IMR-90 (cell line): ENCODE data around the gene ACOT4. TPM values are rescaled to one million over a fixed set of nuclear protein-coding genes. Genes with fewer than 3 reads are reported as not detected.

Source experiments
- ATAC-seq: fragments of 200-7000 bp; cut with Tn5 transposase; 2 replicates; pipeline ENCODE4 v1.9.1; 2020; ENCODE audit warnings: low read depth, mild to moderate bottlenecking, moderate library complexity
- Bru-seq: library from RNA; stranded (reverse); fragments of 400-500 nt; gene quantifications from one replicate; lab custom pipeline; 2021; lab: Mats Ljungman, UMichigan
- BruChase-seq, 2 experiments: library from RNA; stranded (reverse); fragments of 400-500 nt; gene quantifications; one replicate each; lab custom pipeline; 2021; lab: Mats Ljungman, UMichigan
- BruUV-seq: library from RNA; stranded (reverse); fragments of 400-500 nt; replicated peaks from 2 replicates; lab custom pipeline; 2021; lab: Mats Ljungman, UMichigan
- CTCF ChIA-PET: fragments of 300-600 bp; formaldehyde crosslinking; extraction: SDS; loops from one replicate; lab custom pipeline; 2021; ENCODE audit warnings: antibody characterized with exemption; lab: Yijun Ruan, JAX
- POLR2A ChIA-PET: fragments of 300-600 bp; sonication (Branson Sonifier 250); formaldehyde crosslinking; loops from one replicate; lab custom pipeline; 2022; ENCODE audit warnings: antibody characterized with exemption; ENCODE audit not compliant: unreplicated experiment; lab: Charles Lee
- DNase-seq: peaks from one replicate; pipeline ENCODE4 v3.0.0; 2013
- H2AFZ ChIP-seq: replicated peaks from 2 replicates; pipeline ENCODE3; 2013; ENCODE audit warnings: low read length, mild to moderate bottlenecking; ENCODE audit not compliant: poor library complexity
- H2AK5ac ChIP-seq: 2 replicates; pipeline ENCODE4 v1.6.1; 2013; ENCODE audit warnings: low read depth, low read length, inconsistent platforms
- H2AK9ac ChIP-seq: replicated peaks from 2 replicates; pipeline ENCODE3; 2013; ENCODE audit warnings: mild to moderate bottlenecking, low read depth, low read length, moderate library complexity; ENCODE audit not compliant: poor library complexity
- H2BK120ac ChIP-seq: 2 replicates; pipeline ENCODE4 v1.6.1; 2013; ENCODE audit warnings: low read depth, low read length, inconsistent platforms
- H2BK15ac ChIP-seq: 3 replicates; pipeline ENCODE4 v1.6.1; 2013; ENCODE audit warnings: low read depth, low read length, inconsistent platforms
- H2BK20ac ChIP-seq: 2 replicates; pipeline ENCODE4 v1.6.1; 2013; ENCODE audit warnings: low read depth, mild to moderate bottlenecking, inconsistent platforms, low read length, moderate library complexity
- H2BK5ac ChIP-seq: 2 replicates; pipeline ENCODE4 v1.6.1; 2013; ENCODE audit warnings: mild to moderate bottlenecking, low read depth, low read length, inconsistent platforms; ENCODE audit not compliant: poor library complexity, severe bottlenecking
- H3K14ac ChIP-seq: replicated peaks from 2 replicates; pipeline ENCODE4 v1.6.1; 2013; ENCODE audit warnings: low read depth, low read length, inconsistent platforms
- H3K18ac ChIP-seq: 2 replicates; pipeline ENCODE4 v1.6.1; 2013; ENCODE audit warnings: low read depth, low read length, control low read depth
- H3K23ac ChIP-seq: 2 replicates; pipeline ENCODE4 v1.6.1; 2013; ENCODE audit warnings: low read depth, low read length, inconsistent platforms
- H3K27ac ChIP-seq: 2 replicates; pipeline ENCODE4 v1.5.1; 2013; ENCODE audit warnings: mild to moderate bottlenecking, control low read depth, low read length; ENCODE audit not compliant: insufficient read depth
- H3K27me3 ChIP-seq: 2 replicates; pipeline ENCODE4 v1.6.1; 2013; ENCODE audit warnings: low read length; ENCODE audit not compliant: control insufficient read depth, insufficient read depth
- H3K36me3 ChIP-seq: 2 replicates; pipeline ENCODE4 v1.6.1; 2013; ENCODE audit warnings: low read length, mixed read lengths; ENCODE audit not compliant: control insufficient read depth, insufficient read depth
- H3K4ac ChIP-seq: 2 replicates; pipeline ENCODE4 v1.6.1; 2013; ENCODE audit warnings: low read depth, low read length, inconsistent platforms
- H3K4me1 ChIP-seq: 2 replicates; pipeline ENCODE4 v1.6.1; 2013; ENCODE audit warnings: low read length, mixed read lengths; ENCODE audit not compliant: control insufficient read depth, insufficient read depth
- H3K4me2 ChIP-seq: 2 replicates; pipeline ENCODE4 v1.6.1; 2013; ENCODE audit warnings: low read depth, mild to moderate bottlenecking, control low read depth, low read length, moderate library complexity
- H3K4me3 ChIP-seq: 2 replicates; pipeline ENCODE4 v1.5.1; 2013; ENCODE audit warnings: low read depth, mild to moderate bottlenecking, control low read depth, low read length, moderate library complexity; ENCODE audit not compliant: insufficient read depth
- H3K56ac ChIP-seq: 2 replicates; pipeline ENCODE4 v1.6.1; 2013; ENCODE audit warnings: low read length, inconsistent platforms; ENCODE audit not compliant: insufficient read depth; ENCODE audit errors: extremely low read depth
- H3K79me1 ChIP-seq, 2 experiments: 2 replicates each; pipeline ENCODE4 v1.6.1; 2013; ENCODE audit warnings: low read length in 2 of 2, inconsistent platforms in 1 of 2, low read depth in 1 of 2
- H3K9ac ChIP-seq: 2 replicates; pipeline ENCODE4 v1.6.1; 2013; ENCODE audit warnings: low read depth, low read length, control low read depth
- H3K9me1 ChIP-seq: 2 replicates; pipeline ENCODE4 v1.6.1; 2013; ENCODE audit warnings: low read length, inconsistent platforms; ENCODE audit not compliant: insufficient read depth
- H3K9me3 ChIP-seq: 2 replicates; pipeline ENCODE4 v1.6.1; 2013; ENCODE audit warnings: low read length; ENCODE audit not compliant: control insufficient read depth, insufficient read depth
- H4K20me1 ChIP-seq: 2 replicates; pipeline ENCODE4 v1.6.1; 2013; ENCODE audit warnings: low read length, inconsistent platforms; ENCODE audit not compliant: insufficient read depth
- H4K5ac ChIP-seq: 2 replicates; pipeline ENCODE4 v1.6.1; 2013; ENCODE audit warnings: mild to moderate bottlenecking, low read depth, low read length, control low read depth
- H4K8ac ChIP-seq, 2 experiments: 2 replicates each; pipeline ENCODE4 v1.6.1; 2013; ENCODE audit warnings: low read depth in 2 of 2, low read length in 2 of 2, control low read depth in 1 of 2, inconsistent platforms in 1 of 2
- H4K91ac ChIP-seq: 2 replicates; pipeline ENCODE4 v1.6.1; 2013; ENCODE audit warnings: low read depth, low read length, inconsistent platforms; ENCODE audit not compliant: insufficient read depth
- BHLHE40 ChIP-seq: fragments of 150-350 bp; IDR thresholded peaks from 2 replicates; pipeline ENCODE4 v1.6.1; 2016; ENCODE audit warnings: mild to moderate bottlenecking, low read depth, low read length
- CHD1 ChIP-seq: IDR thresholded peaks from 2 replicates; pipeline ENCODE4 v1.6.1; 2012; ENCODE audit warnings: low read depth, low read length, improper control_type of control experiment
- MAFK ChIP-seq: IDR thresholded peaks from 2 replicates; pipeline ENCODE4 v1.6.1; 2012; ENCODE audit warnings: low read depth, low read length, improper control_type of control experiment
- MAZ ChIP-seq: IDR thresholded peaks from 2 replicates; pipeline ENCODE4 v1.6.1; 2012; ENCODE audit warnings: low read depth, mild to moderate bottlenecking, low read length, improper control_type of control experiment, moderate library complexity, borderline replicate concordance
- NFE2L2 ChIP-seq: fragments of 150-350 bp; IDR thresholded peaks from 2 replicates; pipeline ENCODE4 v1.6.1; 2016; ENCODE audit warnings: low read depth, mild to moderate bottlenecking, low read length
- POLR2A ChIP-seq: IDR thresholded peaks from 2 replicates; pipeline ENCODE4 v1.6.1; 2012; ENCODE audit warnings: mild to moderate bottlenecking, low read depth, low read length
- RCOR1 ChIP-seq: IDR thresholded peaks from 2 replicates; pipeline ENCODE4 v1.6.1; 2012; ENCODE audit warnings: mild to moderate bottlenecking, low read length, improper control_type of control experiment; ENCODE audit not compliant: insufficient replicate concordance
- RFX5 ChIP-seq: IDR thresholded peaks from 2 replicates; pipeline ENCODE4 v1.8.0; 2012; ENCODE audit warnings: low read depth, mild to moderate bottlenecking, low read length, moderate library complexity
- WGBS, 2 experiments: methylation state at CpG; one replicate each; pipeline versions ENCODE4 v1.1.5 to v1.1.7; 2013; ENCODE audit warnings: missing lambda C conversion rate in 2 of 2; ENCODE audit not compliant: insufficient read length in 1 of 2; ENCODE audit errors: extremely low coverage in 2 of 2; 5-methylcytosine and 5-hydroxymethylcytosine counted together
- dilution Hi-C: fragments of 300-500 bp; cut with HindIII; formaldehyde crosslinking; loops from one replicate; pipeline ENCODE4 v1.14.3; 2018; ENCODE audit warnings: low sequenced_read_pairs; ENCODE audit not compliant: unreplicated experiment
- in situ Hi-C: fragments of 300-500 bp; cut with MboI; formaldehyde crosslinking; loops from 3 replicates; pipeline ENCODE4 v1.14.3; 2019; ENCODE audit warnings: low sequenced_read_pairs, inconsistent platforms, mixed read lengths
- intact Hi-C: fragments of 100-400 bp; cut with micrococcal nuclease; formaldehyde crosslinking; loops from 2 replicates; pipeline ENCODE4 v1.10.0; 2022
- long read RNA-seq: library from polyadenylated mRNA; unstranded; transcript quantifications from one replicate; pipeline ENCODE4 v2.0.0, GENCODE V29; 2021; ENCODE audit not compliant: unreplicated experiment
- polyA plus RNA-seq, 3 experiments: library from polyadenylated mRNA; depleted of rRNA; stranded (reverse); fragments of >200 nt; gene quantifications; 2 replicates each; pipeline ENCODE4 v1.2.3, GENCODE V29; 2012; ENCODE audit warnings: low replicate concordance in 1 of 3
- total RNA-seq: library from RNA; depleted of rRNA; stranded (reverse); fragments of >200 nt; gene quantifications from 2 replicates; pipeline ENCODE4 v1.2.3, GENCODE V29; 2012; rRNA removed
- TF ChIP-seq, protein P1 (sequence below): conservative IDR thresholded peaks from 2 replicates; pipeline ENCODE4 v1.5.1; 2012; ENCODE audit warnings: mild to moderate bottlenecking, low read depth, low read length, improper control_type of control experiment

Gene ACOT4, protein sequence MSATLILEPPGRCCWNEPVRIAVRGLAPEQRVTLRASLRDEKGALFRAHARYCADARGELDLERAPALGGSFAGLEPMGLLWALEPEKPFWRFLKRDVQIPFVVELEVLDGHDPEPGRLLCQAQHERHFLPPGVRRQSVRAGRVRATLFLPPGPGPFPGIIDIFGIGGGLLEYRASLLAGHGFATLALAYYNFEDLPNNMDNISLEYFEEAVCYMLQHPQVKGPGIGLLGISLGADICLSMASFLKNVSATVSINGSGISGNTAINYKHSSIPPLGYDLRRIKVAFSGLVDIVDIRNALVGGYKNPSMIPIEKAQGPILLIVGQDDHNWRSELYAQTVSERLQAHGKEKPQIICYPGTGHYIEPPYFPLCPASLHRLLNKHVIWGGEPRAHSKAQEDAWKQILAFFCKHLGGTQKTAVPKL
- total RNA-seq: 0.28 and 0.54 TPM in 2 replicates
- 0.22 and 0.34 TPM in 2 replicates for polyA plus RNA-seq (2012; rRNA removed)
- polyA plus RNA-seq (2012; cell fraction: cytosol; rRNA removed): 0.25 and 0.31 TPM in 2 replicates
- polyA plus RNA-seq (2012; cell fraction: nucleus; rRNA removed; ENCODE audit: low replicate concordance): 0.05 and 0.08 TPM in 2 replicates
- not detected for Bru-seq, nascent RNA
- percentile 26 among the genes with signal in this experiment for BruChase-seq, experiment 1, labeled RNA remaining after a 6-hour chase
- percentile 22 among the genes with signal in this experiment for BruChase-seq, experiment 2, labeled RNA remaining after a 2-hour chase
- long read RNA-seq, partial matches to known transcripts: 0 of 2 reads
- long read RNA-seq, other reads (novel, unspliced or antisense): 0 of 2 reads

DNA sequence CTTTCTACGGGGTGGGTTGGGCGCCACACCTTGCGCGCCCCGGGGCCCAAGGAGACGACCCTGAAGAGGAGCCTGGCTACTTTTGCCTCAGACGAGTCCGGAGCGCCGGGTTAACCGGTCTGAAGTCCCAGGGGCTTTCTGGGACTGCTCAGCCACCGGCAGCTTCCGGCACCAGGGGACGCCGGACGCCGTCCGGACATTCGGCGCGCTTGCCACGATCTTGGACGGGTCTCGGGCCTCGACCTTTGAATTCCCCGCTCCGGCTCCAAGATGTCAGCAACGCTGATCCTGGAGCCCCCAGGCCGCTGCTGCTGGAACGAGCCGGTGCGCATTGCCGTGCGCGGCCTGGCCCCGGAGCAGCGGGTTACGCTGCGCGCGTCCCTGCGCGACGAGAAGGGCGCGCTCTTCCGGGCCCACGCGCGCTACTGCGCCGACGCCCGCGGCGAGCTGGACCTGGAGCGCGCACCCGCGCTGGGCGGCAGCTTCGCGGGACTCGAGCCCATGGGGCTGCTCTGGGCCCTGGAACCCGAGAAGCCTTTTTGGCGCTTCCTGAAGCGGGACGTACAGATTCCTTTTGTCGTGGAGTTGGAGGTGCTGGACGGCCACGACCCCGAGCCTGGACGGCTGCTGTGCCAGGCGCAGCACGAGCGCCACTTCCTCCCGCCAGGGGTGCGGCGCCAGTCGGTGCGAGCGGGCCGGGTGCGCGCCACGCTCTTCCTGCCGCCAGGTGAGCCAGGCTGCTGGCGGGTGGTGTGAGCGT, at the start of gene ACOT4:
Gene ACOT4, plus strand, starts transcription at position 184 of the 760 bp plus-strand sequence. Its CDS starts 87 bp downstream, at position 271.
- H3K56ac ChIP-seq: no peak within 1 kb of the TSS
- no peak within 1 kb of the TSS for H2BK20ac ChIP-seq
- peak within 1 kb of the TSS; percentile 51 for H2AK9ac ChIP-seq
- H3K14ac ChIP-seq: peak within 1 kb of the TSS; percentile 66; the same call in 1 of the 2 replicates
- H3K9me3 ChIP-seq: no peaks in the 10 kb centered on the region
- H2AK5ac ChIP-seq: no peak within 1 kb of the TSS
- dilution Hi-C loops: no loop called here
- DNase-seq (peak; percentile 20), ATAC-seq (peak; percentile 92)
- no peak within 1 kb of the TSS for H3K4ac ChIP-seq
- H3K4me1 ChIP-seq: no peaks in the 10 kb centered on the region
- peak within 1 kb of the TSS; percentile 44 for H3K4me3 ChIP-seq
- H4K8ac ChIP-seq: peak within 1 kb of the TSS; percentile 79 to 88
- in situ Hi-C loops: no loop called here
- H2AFZ ChIP-seq: peak within 1 kb of the TSS; percentile 95
- H4K91ac ChIP-seq: no peak within 1 kb of the TSS; the same call in 1 of the 2 replicates
- WGBS, 2 experiments: 5% methylated on average over 68 of the region's 89 CpGs; no CpG with 5 or more reads in 1 of the 2 experiments
- H3K9me1 ChIP-seq: no peaks in the 10 kb centered on the region
- H4K5ac ChIP-seq: no peak within 1 kb of the TSS
- peak within 1 kb of the TSS; percentile 70 for H3K4me2 ChIP-seq
- no peak within 1 kb of the TSS for H3K27ac ChIP-seq
- BruUV-seq: no TSS peak
- no peak within 1 kb of the TSS; the same call in 1 of the 2 replicates for H2BK120ac ChIP-seq
- peaks cover 7% of the 10 kb centered on the region; the same call in 1 of the 2 replicates for H3K27me3 ChIP-seq
- no peak within 1 kb of the TSS for H2BK15ac ChIP-seq
- H3K9ac ChIP-seq: peak within 1 kb of the TSS; percentile 42; the same call in 1 of the 2 replicates
- intact Hi-C loops: no loop called here
- H3K79me1 ChIP-seq: no peaks in the 10 kb centered on the region
- POLR2A ChIA-PET: no interaction called here
- no peaks in the 10 kb centered on the region for H3K36me3 ChIP-seq
- TF ChIP-seq RFX5: no peak
- TF ChIP-seq RCOR1: no peak
- no peak for TF ChIP-seq MAFK
- no peak for TF ChIP-seq NFE2L2
- TF ChIP-seq POLR2A: no peak
- TF ChIP-seq, protein P1, sequence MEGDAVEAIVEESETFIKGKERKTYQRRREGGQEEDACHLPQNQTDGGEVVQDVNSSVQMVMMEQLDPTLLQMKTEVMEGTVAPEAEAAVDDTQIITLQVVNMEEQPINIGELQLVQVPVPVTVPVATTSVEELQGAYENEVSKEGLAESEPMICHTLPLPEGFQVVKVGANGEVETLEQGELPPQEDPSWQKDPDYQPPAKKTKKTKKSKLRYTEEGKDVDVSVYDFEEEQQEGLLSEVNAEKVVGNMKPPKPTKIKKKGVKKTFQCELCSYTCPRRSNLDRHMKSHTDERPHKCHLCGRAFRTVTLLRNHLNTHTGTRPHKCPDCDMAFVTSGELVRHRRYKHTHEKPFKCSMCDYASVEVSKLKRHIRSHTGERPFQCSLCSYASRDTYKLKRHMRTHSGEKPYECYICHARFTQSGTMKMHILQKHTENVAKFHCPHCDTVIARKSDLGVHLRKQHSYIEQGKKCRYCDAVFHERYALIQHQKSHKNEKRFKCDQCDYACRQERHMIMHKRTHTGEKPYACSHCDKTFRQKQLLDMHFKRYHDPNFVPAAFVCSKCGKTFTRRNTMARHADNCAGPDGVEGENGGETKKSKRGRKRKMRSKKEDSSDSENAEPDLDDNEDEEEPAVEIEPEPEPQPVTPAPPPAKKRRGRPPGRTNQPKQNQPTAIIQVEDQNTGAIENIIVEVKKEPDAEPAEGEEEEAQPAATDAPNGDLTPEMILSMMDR: no peak
- no peak for TF ChIP-seq CHD1
- TF ChIP-seq MAZ: no peak
- no peak for TF ChIP-seq BHLHE40
- H4K20me1 ChIP-seq: no peaks in the 10 kb centered on the region
- no peak within 1 kb of the TSS for H2BK5ac ChIP-seq
- CTCF ChIA-PET: no interaction called here
- no peak within 1 kb of the TSS for H3K23ac ChIP-seq
- no peak within 1 kb of the TSS for H3K18ac ChIP-seq
